Gastroesophageal sphincter (tissue), 4 donors: Measurements from ENCODE around the gene CBFB. TPM values are rescaled to one million over a fixed set of nuclear protein-coding genes. Genes with fewer than 3 reads are reported as not detected.

Experiments
- ATAC-seq: fragments of 150-250 bp; one replicate; pipeline ENCODE4 v1.9.1; 2016; ENCODE audit warnings: mild to moderate bottlenecking, moderate library complexity
- H3K27ac ChIP-seq, 4 donors: fragments of 200-600 bp; sonication (generic) in 3 of 4; 1 replicate in 3 of 4; 2 replicates in 1 of 4; pipeline ENCODE4 v1.5.1; 2016 to 2019
- H3K27me3 ChIP-seq: fragments of 200-600 bp; sonication (generic); one replicate; pipeline ENCODE4 v1.5.1; 2019
- H3K36me3 ChIP-seq, 2 donors: fragments of 200-600 bp; sonication (generic); one replicate each; pipeline ENCODE4 v1.5.1; 2019; ENCODE audit warnings: control low read depth in 1 of 2
- H3K4me1 ChIP-seq, 3 donors: fragments of 200-600 bp; sonication (generic); 1 replicate in 2 of 3; 2 replicates in 1 of 3; pipeline ENCODE4 v1.5.1; 2016 to 2019; ENCODE audit warnings: control low read depth in 2 of 3
- H3K4me3 ChIP-seq, 2 donors: fragments of 200-600 bp; sonication (generic); one replicate each; pipeline ENCODE4 v1.5.1; 2019; ENCODE audit warnings: mild to moderate bottlenecking in 1 of 2, moderate library complexity in 1 of 2
- H3K9me3 ChIP-seq, 3 donors: fragments of 200-600 bp; sonication (generic); one replicate each; pipeline ENCODE4 v1.5.1; 2017 to 2019; ENCODE audit warnings: control low read depth in 2 of 3
- CTCF ChIP-seq, 4 experiments: fragments of 200-600 bp in 2 of 4; fragments of 450-650 bp in 2 of 4; sonication (generic) in 1 of 4; IDR thresholded peaks; one replicate each; pipeline ENCODE4 v1.5.1; 2017 to 2019; ENCODE audit warnings: antibody characterized with exemption in 4 of 4, mild to moderate bottlenecking in 2 of 4, moderate library complexity in 2 of 4
- EP300 ChIP-seq: sonication (generic); formaldehyde crosslinking; IDR thresholded peaks from one replicate; pipeline ENCODE4 v1.6.1; 2017; ENCODE audit warnings: antibody characterized with exemption, mild to moderate bottlenecking
- POLR2A ChIP-seq, 2 donors: fragments of 450-650 bp; IDR thresholded peaks; one replicate each; pipeline ENCODE4 v1.6.1; 2017; ENCODE audit warnings: antibody characterized with exemption in 2 of 2, mild to moderate bottlenecking in 2 of 2, moderate library complexity in 1 of 2
- POLR2AphosphoS5 ChIP-seq: sonication (generic); formaldehyde crosslinking; IDR thresholded peaks from one replicate; pipeline ENCODE4 v1.6.1; 2017; ENCODE audit warnings: antibody characterized with exemption
- WGBS, 2 donors: methylation state at CpG; one replicate each; pipeline ENCODE4 v1.1.5; 2018; ENCODE audit warnings: low coverage in 1 of 2; 5-methylcytosine and 5-hydroxymethylcytosine counted together
- total RNA-seq, 4 donors: library from RNA; depleted of rRNA; stranded (reverse); fragments of >200 nt; gene quantifications; one replicate each; pipeline ENCODE4 v1.1.0, GENCODE V29; 2016

The CBFB gene
- total RNA-seq, 4 donors from 2014 or later, result 26.5 to 39.3 (median 27.5) TPM

- 73 to 87% methylated on average over 6 to 9 of the region's 12 CpGs for WGBS, 2 donors
These were observed 21.9 kb upstream of the CBFB start for GRCh38 chr16:67006930-67007658.

GRCh38 chr16:67009158-67009557 is 19.8 kb upstream of the CBFB start:
- Histone ChIP-seq H3K9me3 (no peaks in the 10 kb centered on the region), H3K4me3 (no peak overlapping the region), H3K27ac (no peak overlapping the region), H3K4me1 (peaks cover 0 to 14% (median 8%) of the 10 kb centered on the region in 3 donors), H3K36me3 (no peaks in the 10 kb centered on the region), H3K27me3 (no peaks in the 10 kb centered on the region)
- no peak for TF ChIP-seq POLR2A (IDR thresholded peaks at IDR 0.05)
- no peak for TF ChIP-seq CTCF (IDR thresholded peaks at IDR 0.05)
- TF ChIP-seq POLR2AphosphoS5, result no peak
- TF ChIP-seq EP300, result no peak
- ATAC-seq, result no peak
- 44% methylated on average over 1 of the region's 1 CpG; no CpG with 5 or more reads in 1 of the 2 donors for WGBS, 2 donors

More at GRCh38 chr16:67006930-67007658, 21.9 kb upstream of the CBFB start:
- Histone ChIP-seq H3K27me3 (no peaks in the 10 kb centered on the region), H3K4me3 (no peak overlapping the region), H3K36me3 (no peaks in the 10 kb centered on the region), H3K9me3 (no peaks in the 10 kb centered on the region), H3K27ac (no peak overlapping the region), H3K4me1 (no peaks in the 10 kb centered on the region)
- no peak for ATAC-seq
- TF ChIP-seq POLR2AphosphoS5 (no peak), POLR2A (IDR thresholded peaks at IDR 0.05) (no peak), CTCF (IDR thresholded peaks at IDR 0.05) (no peak), EP300 (no peak)

- no peaks in the 10 kb centered on the region for H3K36me3 ChIP-seq
- no peak overlapping the region for H3K4me3 ChIP-seq
- no peaks in the 10 kb centered on the region for H3K9me3 ChIP-seq
- no peak overlapping the region for H3K27ac ChIP-seq
- H3K4me1 ChIP-seq, result peaks cover 0 to 23% (median 13%) of the 10 kb centered on the region in 3 donors
- H3K27me3 ChIP-seq, result no peaks in the 10 kb centered on the region
- ATAC-seq, result no peak
- WGBS, 2 donors, result 100% methylated on average over 1 of the region's 2 CpGs; no CpG with 5 or more reads in 1 of the 2 donors
- TF ChIP-seq EP300 (no peak), POLR2AphosphoS5 (no peak), CTCF (IDR thresholded peaks at IDR 0.05) (no peak), POLR2A (IDR thresholded peaks at IDR 0.05) (no peak)
These were observed 17.7 kb upstream of the CBFB start for GRCh38 chr16:67011274-67011673.

GRCh38 chr16:67013233-67013822 is 15.6 kb upstream of the CBFB start:
- no peak for ATAC-seq
- 20 to 41% methylated on average over 1 to 4 of the region's 21 CpGs for WGBS, 2 donors
- no peaks in the 10 kb centered on the region for H3K27me3 ChIP-seq
- H3K27ac ChIP-seq, result peak overlapping the region in 3 of 4 donors; percentile 64 to 78 (median 72)
- H3K9me3 ChIP-seq, result no peaks in the 10 kb centered on the region
- TF ChIP-seq CTCF (IDR thresholded peaks at IDR 0.05) (no peak), POLR2AphosphoS5 (no peak), POLR2A (IDR thresholded peaks at IDR 0.05) (no peak), EP300 (no peak)
- peak overlapping the region; percentile 29 to 65 for H3K4me3 ChIP-seq
- peaks cover 0 to 23% (median 13%) of the 10 kb centered on the region in 3 donors for H3K4me1 ChIP-seq
- H3K36me3 ChIP-seq, result no peaks in the 10 kb centered on the region
